GM18526 (cell line): ENCODE measurements around the gene APPL1.

Source experiments
- POLR2A ChIP-seq: IDR thresholded peaks from 3 replicates; pipeline ENCODE4 v1.6.1; 2011; ENCODE audit not compliant: insufficient read length; ENCODE audit errors: extremely low read depth

The APPL1 gene

GRCh38 chr3:57309769-57310360 is 82.3 kb downstream of the APPL1 start:
- TF ChIP-seq POLR2A: no peak

- TF ChIP-seq POLR2A: no peak
Measured at GRCh38 chr3:57314204-57314603, 86.7 kb downstream of the APPL1 start.
